Ramos (cell line): ENCODE results near the gene KDM7A.

Source experiments
- in situ Hi-C: fragments of 300-500 bp; cut with MboI; formaldehyde crosslinking; loops from one replicate; pipeline ENCODE4 v1.14.3; 2022; ENCODE audit warnings: low sequenced_read_pairs; ENCODE audit not compliant: unreplicated experiment

KDM7A gene, protein sequence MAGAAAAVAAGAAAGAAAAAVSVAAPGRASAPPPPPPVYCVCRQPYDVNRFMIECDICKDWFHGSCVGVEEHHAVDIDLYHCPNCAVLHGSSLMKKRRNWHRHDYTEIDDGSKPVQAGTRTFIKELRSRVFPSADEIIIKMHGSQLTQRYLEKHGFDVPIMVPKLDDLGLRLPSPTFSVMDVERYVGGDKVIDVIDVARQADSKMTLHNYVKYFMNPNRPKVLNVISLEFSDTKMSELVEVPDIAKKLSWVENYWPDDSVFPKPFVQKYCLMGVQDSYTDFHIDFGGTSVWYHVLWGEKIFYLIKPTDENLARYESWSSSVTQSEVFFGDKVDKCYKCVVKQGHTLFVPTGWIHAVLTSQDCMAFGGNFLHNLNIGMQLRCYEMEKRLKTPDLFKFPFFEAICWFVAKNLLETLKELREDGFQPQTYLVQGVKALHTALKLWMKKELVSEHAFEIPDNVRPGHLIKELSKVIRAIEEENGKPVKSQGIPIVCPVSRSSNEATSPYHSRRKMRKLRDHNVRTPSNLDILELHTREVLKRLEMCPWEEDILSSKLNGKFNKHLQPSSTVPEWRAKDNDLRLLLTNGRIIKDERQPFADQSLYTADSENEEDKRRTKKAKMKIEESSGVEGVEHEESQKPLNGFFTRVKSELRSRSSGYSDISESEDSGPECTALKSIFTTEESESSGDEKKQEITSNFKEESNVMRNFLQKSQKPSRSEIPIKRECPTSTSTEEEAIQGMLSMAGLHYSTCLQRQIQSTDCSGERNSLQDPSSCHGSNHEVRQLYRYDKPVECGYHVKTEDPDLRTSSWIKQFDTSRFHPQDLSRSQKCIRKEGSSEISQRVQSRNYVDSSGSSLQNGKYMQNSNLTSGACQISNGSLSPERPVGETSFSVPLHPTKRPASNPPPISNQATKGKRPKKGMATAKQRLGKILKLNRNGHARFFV

DNA sequence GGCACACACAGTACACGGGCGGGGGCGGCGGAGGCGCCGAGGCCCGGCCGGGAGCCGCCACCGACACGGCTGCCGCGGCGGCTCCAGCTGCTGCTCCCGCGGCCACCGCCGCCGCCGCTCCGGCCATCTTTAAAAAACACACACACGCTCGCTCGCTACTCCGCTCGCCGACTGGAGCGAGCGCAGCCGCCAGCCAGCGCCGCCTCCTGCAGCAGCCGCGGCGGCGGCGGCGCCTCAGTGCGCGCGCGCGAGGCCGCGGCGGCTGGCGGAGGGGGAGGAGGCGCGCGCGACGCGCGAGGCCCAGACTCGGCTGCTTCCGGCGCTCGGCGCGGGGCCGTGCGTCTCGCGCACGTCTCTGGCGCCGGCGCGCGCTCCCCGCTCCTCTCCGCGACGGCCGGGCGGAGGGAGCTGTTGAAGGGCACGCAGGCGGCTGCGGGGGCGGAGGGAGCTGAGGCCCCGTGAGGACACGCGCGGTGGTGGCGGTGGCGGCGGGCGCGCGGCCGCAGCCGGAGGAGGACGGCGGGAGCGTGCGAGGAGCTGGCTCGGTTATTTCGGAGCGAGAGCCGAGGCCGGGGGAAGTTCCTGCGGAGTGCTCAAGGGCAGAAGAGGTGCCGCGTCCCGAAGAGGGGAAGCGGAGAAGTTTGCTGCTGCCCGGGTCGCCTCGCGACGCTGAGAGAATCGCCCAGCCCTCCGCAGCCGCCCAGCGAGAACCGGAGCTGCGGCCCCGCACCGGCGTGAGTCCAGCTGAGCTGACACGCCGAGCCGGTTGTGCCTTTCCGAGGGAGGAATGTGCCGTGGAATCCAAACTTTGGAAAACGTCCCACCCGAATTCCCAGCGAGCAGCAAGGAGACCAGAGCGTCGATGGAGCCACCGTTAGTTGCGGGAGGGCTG is at the start of gene KDM7A:
KDM7A (minus strand) TSS at position 173 of the 892 bp plus-strand sequence; CDS start at position 127, 46 bp downstream.
- in situ Hi-C loops = no loop called here

DNA sequence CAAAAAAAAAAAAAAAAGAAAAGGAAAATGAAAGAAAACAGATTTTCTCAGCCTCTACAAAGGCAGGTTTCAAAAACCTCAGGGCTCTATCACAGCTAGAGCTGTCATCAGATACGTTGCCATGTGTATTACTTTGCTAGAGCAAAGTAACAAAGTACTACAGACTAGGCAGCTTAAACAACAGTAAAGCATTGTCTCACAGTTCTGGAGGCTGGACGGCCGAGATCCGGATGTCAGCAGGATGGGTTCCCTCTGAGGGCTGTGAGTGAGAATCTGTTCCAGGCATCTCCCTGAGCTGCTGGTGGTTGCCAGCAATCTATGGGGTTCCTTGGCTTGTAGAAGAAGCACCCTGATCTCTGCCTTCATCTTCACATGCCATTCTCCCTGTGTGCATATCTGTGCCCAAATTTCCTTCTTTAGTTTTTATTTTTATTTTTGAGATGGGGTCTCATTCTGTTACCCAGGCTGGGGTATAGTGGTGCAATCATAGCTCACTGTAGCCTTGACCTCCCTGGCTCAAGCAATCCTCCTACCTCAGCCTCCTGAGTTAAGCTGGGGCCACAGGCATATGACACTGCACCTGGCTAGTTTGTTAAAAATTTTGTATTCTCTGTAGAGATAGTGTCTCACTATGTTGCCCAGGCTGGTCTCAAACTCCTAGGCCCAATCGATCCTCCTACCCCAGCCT is 48.9 kb upstream of the KDM7A start:
- in situ Hi-C loops = no loop called here

DNA sequence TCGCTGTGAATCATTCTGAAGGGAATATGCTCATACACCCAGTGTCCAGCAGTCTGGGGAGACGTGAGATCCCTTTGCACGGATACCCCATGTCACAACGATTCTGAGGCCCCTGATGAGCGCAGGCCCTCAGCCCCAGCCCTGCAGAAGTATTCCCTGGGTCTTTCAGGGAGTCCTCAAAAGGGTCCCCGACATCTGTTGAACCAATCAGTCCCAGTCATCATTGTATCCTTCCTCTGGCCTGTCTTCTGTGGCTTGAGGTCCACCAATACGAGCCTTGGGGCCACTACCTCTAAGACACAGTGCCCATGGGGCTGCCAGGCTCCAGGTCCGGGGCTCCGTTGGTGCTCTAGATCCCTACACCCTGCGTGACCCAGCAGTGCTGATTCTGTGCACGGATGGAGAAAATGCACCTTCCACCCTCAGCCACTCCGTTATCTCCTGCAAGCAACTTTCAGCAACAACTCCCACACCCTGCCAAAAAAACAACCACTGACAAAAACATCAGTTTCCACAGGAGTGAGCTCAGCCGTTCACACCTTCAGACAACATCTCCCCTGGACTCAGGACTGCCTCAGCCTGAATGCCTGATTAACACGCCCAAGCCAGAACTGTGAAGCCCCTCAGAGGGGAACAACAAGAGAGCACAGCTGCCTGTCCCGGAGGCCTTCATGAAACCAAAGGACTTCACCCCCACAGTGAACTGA is 46.9 kb upstream of the KDM7A start:
- in situ Hi-C loops = no loop called here

GRCh38 chr7:140222814-140223213 is 46.0 kb upstream of the KDM7A start:
- in situ Hi-C loops = no loop called here

DNA sequence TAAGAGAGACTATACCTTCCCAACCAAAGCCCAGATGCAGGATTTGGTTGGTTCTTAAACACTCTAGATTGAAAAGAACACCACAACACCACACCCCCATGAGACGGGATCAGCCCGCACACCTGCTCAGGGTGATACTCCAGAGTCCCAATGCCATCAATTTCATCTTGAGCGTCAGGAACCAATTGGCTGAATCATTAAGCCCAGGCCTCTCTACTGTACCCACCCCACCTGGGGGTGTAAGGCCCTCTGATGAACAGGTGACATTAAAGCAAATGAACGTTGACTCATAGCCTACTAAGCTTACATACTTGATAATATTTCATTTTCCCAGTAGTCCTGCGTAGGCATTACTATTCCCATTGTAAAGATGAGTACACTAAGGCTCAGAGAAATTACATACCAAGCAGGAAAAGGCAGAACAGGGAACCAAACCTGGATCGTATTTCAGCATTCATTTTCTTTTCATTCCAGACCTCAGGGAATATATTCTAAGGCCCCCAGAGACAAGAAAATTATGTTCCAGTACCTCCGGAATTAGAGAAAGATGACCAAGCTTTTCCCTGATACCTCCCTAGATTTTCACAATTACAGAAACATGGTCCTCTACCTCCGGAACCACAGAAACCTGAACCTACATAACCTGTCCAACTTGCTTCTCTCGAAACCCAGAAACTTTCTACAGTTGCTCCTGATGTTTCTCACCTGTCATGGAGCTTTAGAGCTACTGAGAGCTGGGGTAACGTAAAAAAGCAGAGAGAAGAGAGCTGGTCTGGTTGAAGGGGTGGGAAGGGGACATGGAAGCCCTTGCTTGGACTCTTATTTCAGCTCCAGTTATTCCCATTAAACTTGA is 43.1 kb upstream of the KDM7A start:
- in situ Hi-C loops = no loop called here

- in situ Hi-C loops = no loop called here
These were observed 41.9 kb upstream of the KDM7A start for GRCh38 chr7:140218656-140219055.

- in situ Hi-C loops = no loop called here
These were observed 41.1 kb upstream of the KDM7A start for GRCh38 chr7:140217750-140218501.

DNA sequence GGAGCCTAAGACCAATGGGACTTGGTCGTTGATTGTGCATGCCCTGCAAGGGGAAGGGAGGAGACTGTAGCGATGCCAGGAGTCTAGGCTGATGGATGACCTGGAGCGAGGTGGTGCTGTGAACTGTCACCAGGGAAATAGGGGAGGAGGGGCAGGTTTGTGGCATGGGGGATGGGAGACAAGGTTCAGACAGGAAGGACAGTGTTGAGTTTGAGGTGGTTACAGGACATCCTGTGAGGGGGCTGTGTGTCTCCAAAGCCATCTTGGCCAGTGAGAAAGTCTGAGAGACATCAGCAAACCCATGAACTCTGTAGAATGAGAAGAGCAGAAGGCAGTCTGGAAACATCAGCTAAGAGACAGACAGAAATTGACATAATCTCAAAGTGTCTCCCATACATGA is 38.5 kb upstream of the KDM7A start:
- in situ Hi-C loops = no loop called here

DNA sequence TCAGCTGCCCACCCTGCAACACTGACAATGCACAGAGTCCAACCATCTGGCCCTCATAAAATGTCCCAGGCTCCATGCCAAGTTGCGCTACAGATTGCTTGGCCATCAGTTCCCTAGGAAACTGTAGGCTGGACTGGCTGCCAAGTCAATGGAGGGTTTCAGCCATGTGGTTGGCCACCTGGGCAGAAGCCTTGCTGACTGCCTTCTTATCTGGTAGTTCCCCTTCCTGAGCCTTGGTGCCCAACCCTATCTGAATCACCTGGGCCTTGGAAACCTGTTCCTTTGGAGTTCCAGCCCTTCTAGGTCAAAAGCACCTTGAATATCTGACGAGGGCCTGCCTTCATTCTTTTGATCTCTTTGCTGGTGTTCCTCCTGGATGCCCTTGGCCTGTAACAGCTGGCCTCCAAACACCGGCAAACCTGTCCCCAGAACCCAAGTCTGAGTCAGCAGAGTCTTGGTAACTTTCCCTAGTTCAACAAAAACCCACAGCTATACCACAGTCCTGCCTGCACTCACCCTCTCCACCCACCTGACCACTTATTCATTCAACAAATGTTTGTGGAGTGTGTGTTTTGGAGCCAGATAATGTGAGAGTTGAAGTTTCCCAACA is 37.4 kb upstream of the KDM7A start:
- in situ Hi-C loops = no loop called here

DNA sequence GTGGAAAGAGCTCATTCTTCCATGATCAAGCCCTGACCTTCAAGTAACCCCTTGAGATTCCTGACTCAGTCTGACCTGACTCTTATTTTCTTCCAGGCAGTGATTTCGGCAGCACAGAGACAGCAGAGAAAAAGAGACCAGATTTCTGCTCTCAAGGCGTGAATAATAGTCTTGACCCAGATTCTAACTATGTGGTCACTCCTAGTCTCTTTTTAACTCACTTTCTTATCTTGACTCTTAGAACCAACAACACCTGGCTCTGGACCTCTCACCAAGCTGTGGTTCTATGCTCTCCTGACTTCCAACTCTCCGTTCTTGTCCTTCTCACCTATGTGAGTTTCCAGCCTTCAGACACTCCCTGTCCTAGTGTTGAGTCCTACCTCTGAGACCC is 36.9 kb upstream of the KDM7A start:
- in situ Hi-C loops = no loop called here

DNA sequence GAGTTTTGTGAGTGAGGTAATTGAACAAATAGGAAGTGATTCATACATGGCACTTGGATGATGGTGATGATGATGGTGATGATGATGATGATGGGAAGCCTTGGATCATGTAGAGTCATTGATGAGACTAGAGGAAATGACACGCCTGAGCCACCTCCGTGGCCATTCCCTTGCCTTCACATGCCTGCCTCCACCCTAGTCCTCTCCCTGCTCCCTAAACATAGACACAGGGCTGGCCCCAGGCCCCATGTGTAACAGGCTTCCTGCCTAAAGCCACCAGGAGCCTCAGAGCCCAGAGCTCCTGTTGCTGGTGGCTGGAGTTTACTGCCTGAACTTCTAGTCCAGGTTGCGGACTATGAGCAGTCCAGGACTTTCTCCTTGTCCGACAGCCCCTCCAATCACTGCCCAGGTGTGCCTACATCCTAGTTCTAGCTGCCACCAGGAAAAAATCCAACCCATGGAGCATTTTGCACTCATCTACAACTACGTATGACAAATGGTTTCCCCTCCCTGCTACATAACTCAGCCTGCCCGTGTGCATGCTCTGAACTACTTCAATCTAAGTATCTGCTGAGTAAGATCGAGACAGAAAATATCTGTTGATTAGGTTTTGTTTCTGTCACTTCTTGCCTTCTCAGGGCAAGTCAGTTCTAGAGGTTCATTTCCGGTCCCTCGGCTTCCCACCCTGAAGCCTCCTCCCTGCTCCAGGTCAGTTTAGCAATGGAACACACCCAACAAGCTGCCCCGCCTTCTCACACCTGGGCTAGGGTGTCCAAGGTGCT is 35.5 kb upstream of the KDM7A start:
- in situ Hi-C loops = no loop called here

- in situ Hi-C loops = no loop called here
These were observed 34.9 kb upstream of the KDM7A start for GRCh38 chr7:140211698-140212097.

DNA sequence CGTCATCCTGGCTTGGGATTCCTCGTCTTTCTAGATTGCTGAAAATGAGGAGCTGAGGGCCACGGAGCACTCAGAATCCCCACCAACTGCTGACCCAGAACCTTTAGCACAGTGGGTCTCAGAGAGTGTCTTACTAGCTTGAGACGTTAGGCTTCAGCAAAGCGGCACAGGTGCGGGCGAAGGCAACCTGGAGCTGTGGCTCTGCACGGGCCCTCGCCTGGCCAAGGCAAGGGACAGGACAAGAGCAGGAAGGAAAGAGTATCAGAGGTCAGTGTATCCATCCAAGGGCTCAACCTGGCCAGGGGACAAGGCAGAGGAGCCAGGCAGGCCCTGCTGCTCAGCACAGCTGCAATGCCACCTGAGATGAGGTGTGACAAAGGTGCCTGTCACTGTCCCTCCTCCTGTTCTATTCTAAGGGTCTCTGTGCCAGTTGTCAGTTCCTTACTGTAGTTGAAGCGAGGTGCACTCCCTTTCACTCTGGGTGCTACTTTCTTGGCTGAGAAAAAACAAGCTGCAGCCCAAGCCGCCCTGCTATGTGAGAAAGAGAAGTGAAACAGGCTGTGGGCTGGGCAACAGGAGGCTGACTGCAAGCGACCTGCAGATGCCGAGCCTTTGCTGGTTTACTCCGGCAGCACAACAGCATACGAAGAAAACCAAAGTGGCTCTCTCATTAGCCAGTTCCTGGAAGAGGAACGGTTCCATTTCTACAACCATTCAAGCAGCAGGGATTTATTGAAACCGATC is 33.3 kb upstream of the KDM7A start:
- in situ Hi-C loops = no loop called here

DNA sequence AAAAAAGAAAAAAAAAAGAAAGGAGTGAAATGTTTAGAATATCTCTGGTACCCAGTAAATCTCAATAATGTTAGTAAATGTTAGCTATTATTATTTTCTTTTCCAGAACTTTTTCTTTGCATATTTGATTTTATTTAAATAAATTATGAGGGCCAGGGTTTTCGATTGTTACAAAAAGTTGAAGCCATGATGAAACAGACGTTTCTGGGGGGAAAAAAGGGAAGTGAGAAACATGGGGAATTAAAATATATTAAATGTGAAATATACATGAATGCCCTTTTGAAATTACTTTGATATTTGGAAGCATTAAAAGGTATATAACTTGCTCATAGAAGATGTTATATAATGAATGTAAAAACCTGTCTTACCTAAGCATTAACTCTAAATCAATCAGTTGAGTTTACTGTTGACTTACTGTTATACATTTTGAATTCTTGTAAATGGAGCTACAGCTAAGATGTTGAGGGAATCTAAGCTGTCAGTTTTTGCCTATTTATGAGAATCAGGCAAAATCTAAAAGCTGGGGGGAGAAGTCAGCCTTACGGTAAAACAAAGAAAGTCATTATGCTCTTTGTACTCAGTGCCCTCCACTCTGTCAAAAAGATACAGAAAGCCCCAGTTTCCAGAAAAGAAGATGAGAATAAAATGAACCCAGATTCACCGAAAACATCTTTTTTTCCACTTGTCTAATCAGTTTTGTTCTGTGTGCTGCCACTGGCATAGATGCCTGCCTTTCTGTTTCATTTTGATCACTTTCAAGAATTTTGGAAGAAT is 30.0 kb upstream of the KDM7A start:
- in situ Hi-C loops = no loop called here

DNA sequence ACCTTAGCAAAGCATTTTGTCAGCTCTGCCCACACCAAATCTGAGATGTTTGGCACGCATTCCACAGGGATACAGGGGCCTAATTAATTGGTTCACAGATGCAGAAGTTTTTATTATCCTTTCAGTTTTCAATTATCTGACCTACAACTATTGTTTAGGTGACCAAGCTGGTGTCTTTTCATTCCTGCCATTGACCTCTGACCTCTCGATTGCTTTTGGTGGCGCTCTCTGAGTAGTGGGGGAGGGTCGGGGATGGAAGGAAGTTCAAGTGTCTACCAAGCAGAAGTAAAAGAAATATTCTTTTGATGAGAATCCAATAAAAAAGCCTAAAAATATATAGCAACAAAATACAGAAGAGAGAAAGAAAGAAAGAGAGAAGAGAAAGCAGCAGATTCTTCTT is 28.8 kb upstream of the KDM7A start:
- in situ Hi-C loops = no loop called here
